Measurements from ENCODE around the gene SCYL3. TPM values are rescaled to one million over a fixed set of nuclear protein-coding genes. Genes with fewer than 3 reads are reported as not detected.

SCYL3 gene
- total RNA-seq, 1 experiment from 2014 or later, result 7.6 TPM

DNA sequence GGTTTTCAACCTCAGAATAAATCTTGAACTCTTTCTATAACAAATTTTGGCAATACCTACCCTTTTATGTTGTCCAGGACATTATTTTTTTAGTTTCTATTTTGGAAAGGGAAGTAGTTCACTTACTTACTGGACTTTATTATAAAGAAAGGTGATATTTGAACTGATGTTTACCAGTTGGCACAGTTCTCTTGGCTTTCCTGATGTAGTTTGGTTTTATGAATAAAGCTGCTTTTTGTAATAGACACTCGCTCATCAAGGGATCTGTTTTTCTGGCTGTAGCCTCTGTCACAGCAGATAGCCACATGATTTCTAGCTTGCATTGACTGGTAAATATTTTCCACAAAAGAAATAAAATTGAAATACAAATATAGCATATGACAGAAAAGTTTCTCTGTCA lies 58.0 kb downstream of the SCYL3 start:
- ATAC-seq, result no peak
- ChIA-PET CTCF (interaction anchor here (1.4 kb wide), 1 partner anchor 1094 kb away, joined by 4 read pairs; no protein-coding TSS in a partner anchor), RAD21 (ENCODE audit: low non-redundant PET in 1 of 2, low total read pairs in 2 of 2, uncharacterized antibody in 2 of 2, unreplicated experiment in 2 of 2) (no interaction called here)

More for the DNA sequence above, 58.0 kb downstream of the SCYL3 start:
- no TSS peak for BruUV-seq (replicated peaks)
- Histone ChIP-seq H3K36me3 (ENCODE audit: control insufficient read depth in 1 of 2, insufficient read depth in 2 of 2, low read length in 2 of 2) (peaks cover 5 to 10% of the 10 kb centered on the region in 2 experiments; a peak in 3 of 4 replicates), H3K9me2 (ENCODE audit: insufficient read depth) (no peaks in the 10 kb centered on the region), H2AFZ (ENCODE audit: low read depth, low read length, poor library complexity, severe bottlenecking) (no peak overlapping the region), H4K20me1 (ENCODE audit: insufficient read depth) (no peaks in the 10 kb centered on the region), H3K27ac (ENCODE audit: low read depth, low read length) (no peak overlapping the region), H3K9me3 (ENCODE audit: control insufficient read depth in 1 of 2, insufficient read depth in 1 of 2, low read depth in 1 of 2, low read length in 2 of 2) (no peaks in the 10 kb centered on the region), H3K4me1 (ENCODE audit: control insufficient read depth in 1 of 2, insufficient read depth in 2 of 2, low read length in 2 of 2) (no peaks in the 10 kb centered on the region), H3K9ac (ENCODE audit: low read length) (no peak overlapping the region), H3K27me3 (ENCODE audit: insufficient read depth, low read length) (no peaks in the 10 kb centered on the region), H3K79me2 (ENCODE audit: insufficient read depth, low read length) (no peaks in the 10 kb centered on the region; the same call in 1 of the 2 replicates), H3K4me2 (ENCODE audit: low read length) (no peak overlapping the region), H3K4me3 (replicated peaks in 1 of 2; ENCODE audit: low read depth in 1 of 2, low read length in 2 of 2) (no peak overlapping the region)
- intact Hi-C loops (cut with micrococcal nuclease), result no loop called here
- no peak for TF ChIP-seq ZNF274 (IDR thresholded peaks at IDR 0.05; ENCODE audit: low read depth, low read length)
- no peak for TF ChIP-seq SRF (IDR thresholded peaks at IDR 0.05; ENCODE audit: low read depth)
- TF ChIP-seq, protein P1, sequence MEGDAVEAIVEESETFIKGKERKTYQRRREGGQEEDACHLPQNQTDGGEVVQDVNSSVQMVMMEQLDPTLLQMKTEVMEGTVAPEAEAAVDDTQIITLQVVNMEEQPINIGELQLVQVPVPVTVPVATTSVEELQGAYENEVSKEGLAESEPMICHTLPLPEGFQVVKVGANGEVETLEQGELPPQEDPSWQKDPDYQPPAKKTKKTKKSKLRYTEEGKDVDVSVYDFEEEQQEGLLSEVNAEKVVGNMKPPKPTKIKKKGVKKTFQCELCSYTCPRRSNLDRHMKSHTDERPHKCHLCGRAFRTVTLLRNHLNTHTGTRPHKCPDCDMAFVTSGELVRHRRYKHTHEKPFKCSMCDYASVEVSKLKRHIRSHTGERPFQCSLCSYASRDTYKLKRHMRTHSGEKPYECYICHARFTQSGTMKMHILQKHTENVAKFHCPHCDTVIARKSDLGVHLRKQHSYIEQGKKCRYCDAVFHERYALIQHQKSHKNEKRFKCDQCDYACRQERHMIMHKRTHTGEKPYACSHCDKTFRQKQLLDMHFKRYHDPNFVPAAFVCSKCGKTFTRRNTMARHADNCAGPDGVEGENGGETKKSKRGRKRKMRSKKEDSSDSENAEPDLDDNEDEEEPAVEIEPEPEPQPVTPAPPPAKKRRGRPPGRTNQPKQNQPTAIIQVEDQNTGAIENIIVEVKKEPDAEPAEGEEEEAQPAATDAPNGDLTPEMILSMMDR (IDR thresholded peaks at IDR 0.05 in 2 of 3, conservative IDR thresholded peaks at IDR 0.05 in 1 of 3; ENCODE audit: borderline replicate concordance in 1 of 3, insufficient read depth in 1 of 3, low read depth in 2 of 3, low read length in 2 of 3), result no peak
- TF ChIP-seq SIN3A (IDR thresholded peaks at IDR 0.05; ENCODE audit: low read depth), result no peak
- TF ChIP-seq, protein P2, sequence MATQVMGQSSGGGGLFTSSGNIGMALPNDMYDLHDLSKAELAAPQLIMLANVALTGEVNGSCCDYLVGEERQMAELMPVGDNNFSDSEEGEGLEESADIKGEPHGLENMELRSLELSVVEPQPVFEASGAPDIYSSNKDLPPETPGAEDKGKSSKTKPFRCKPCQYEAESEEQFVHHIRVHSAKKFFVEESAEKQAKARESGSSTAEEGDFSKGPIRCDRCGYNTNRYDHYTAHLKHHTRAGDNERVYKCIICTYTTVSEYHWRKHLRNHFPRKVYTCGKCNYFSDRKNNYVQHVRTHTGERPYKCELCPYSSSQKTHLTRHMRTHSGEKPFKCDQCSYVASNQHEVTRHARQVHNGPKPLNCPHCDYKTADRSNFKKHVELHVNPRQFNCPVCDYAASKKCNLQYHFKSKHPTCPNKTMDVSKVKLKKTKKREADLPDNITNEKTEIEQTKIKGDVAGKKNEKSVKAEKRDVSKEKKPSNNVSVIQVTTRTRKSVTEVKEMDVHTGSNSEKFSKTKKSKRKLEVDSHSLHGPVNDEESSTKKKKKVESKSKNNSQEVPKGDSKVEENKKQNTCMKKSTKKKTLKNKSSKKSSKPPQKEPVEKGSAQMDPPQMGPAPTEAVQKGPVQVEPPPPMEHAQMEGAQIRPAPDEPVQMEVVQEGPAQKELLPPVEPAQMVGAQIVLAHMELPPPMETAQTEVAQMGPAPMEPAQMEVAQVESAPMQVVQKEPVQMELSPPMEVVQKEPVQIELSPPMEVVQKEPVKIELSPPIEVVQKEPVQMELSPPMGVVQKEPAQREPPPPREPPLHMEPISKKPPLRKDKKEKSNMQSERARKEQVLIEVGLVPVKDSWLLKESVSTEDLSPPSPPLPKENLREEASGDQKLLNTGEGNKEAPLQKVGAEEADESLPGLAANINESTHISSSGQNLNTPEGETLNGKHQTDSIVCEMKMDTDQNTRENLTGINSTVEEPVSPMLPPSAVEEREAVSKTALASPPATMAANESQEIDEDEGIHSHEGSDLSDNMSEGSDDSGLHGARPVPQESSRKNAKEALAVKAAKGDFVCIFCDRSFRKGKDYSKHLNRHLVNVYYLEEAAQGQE (IDR thresholded peaks at IDR 0.05; ENCODE audit: low read depth), result no peak
- no peak for TF ChIP-seq EZH2 (IDR thresholded peaks at IDR 0.05)
- no peak for TF ChIP-seq YY1 (IDR thresholded peaks at IDR 0.05; ENCODE audit: extremely low read depth, insufficient replicate concordance, low read depth, low read length)
- TF ChIP-seq RAD21 (IDR thresholded peaks at IDR 0.05; ENCODE audit: low read depth), result no peak
- TF ChIP-seq SP1 (IDR thresholded peaks at IDR 0.05; ENCODE audit: low read depth), result no peak
- no peak for TF ChIP-seq POLR2AphosphoS5 (IDR thresholded peaks at IDR 0.05; ENCODE audit: low read depth, low read length)
- TF ChIP-seq EGR1 (IDR thresholded peaks at IDR 0.05; ENCODE audit: low read depth), result no peak
- no peak for TF ChIP-seq TCF7L2 (IDR thresholded peaks at IDR 0.05; ENCODE audit: borderline replicate concordance, extremely low read depth, insufficient read depth, insufficient read length)
- TF ChIP-seq, protein P3, sequence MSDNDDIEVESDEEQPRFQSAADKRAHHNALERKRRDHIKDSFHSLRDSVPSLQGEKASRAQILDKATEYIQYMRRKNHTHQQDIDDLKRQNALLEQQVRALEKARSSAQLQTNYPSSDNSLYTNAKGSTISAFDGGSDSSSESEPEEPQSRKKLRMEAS (IDR thresholded peaks at IDR 0.05), result no peak
- TF ChIP-seq FOSL1 (IDR thresholded peaks at IDR 0.05; ENCODE audit: low read depth), result no peak
- no peak for TF ChIP-seq ZFX (IDR thresholded peaks at IDR 0.05)
- TF ChIP-seq CEBPB (IDR thresholded peaks at IDR 0.05; ENCODE audit: low read depth), result no peak
- TF ChIP-seq JUND (IDR thresholded peaks at IDR 0.05), result no peak
- TF ChIP-seq POLR2A (IDR thresholded peaks at IDR 0.05; ENCODE audit: borderline replicate concordance, extremely low read depth, insufficient read depth, insufficient read length), result no peak
- no peak for TF ChIP-seq ELF1 (IDR thresholded peaks at IDR 0.05; ENCODE audit: borderline replicate concordance, low read depth)
- no peak for TF ChIP-seq EZH2phosphoT487 (IDR thresholded peaks at IDR 0.05; ENCODE audit: borderline replicate concordance)
- no peak for DNase-seq (ENCODE audit: low read depth, low spot score)
- POLR2A ChIA-PET, result no interaction called here
